ENCODE measurements around the gene PRKG2. TPM values are rescaled to one million over a fixed set of nuclear protein-coding genes. Genes with fewer than 3 reads are reported as not detected.
A peak's percentile ranks its signal among the peaks of the same experiment; 100 is the strongest.

The PRKG2 gene, protein sequence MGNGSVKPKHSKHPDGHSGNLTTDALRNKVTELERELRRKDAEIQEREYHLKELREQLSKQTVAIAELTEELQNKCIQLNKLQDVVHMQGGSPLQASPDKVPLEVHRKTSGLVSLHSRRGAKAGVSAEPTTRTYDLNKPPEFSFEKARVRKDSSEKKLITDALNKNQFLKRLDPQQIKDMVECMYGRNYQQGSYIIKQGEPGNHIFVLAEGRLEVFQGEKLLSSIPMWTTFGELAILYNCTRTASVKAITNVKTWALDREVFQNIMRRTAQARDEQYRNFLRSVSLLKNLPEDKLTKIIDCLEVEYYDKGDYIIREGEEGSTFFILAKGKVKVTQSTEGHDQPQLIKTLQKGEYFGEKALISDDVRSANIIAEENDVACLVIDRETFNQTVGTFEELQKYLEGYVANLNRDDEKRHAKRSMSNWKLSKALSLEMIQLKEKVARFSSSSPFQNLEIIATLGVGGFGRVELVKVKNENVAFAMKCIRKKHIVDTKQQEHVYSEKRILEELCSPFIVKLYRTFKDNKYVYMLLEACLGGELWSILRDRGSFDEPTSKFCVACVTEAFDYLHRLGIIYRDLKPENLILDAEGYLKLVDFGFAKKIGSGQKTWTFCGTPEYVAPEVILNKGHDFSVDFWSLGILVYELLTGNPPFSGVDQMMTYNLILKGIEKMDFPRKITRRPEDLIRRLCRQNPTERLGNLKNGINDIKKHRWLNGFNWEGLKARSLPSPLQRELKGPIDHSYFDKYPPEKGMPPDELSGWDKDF
- polyA plus RNA-seq (2012; ENCODE audit: insufficient read length, low read depth): 3.6 TPM

DNA sequence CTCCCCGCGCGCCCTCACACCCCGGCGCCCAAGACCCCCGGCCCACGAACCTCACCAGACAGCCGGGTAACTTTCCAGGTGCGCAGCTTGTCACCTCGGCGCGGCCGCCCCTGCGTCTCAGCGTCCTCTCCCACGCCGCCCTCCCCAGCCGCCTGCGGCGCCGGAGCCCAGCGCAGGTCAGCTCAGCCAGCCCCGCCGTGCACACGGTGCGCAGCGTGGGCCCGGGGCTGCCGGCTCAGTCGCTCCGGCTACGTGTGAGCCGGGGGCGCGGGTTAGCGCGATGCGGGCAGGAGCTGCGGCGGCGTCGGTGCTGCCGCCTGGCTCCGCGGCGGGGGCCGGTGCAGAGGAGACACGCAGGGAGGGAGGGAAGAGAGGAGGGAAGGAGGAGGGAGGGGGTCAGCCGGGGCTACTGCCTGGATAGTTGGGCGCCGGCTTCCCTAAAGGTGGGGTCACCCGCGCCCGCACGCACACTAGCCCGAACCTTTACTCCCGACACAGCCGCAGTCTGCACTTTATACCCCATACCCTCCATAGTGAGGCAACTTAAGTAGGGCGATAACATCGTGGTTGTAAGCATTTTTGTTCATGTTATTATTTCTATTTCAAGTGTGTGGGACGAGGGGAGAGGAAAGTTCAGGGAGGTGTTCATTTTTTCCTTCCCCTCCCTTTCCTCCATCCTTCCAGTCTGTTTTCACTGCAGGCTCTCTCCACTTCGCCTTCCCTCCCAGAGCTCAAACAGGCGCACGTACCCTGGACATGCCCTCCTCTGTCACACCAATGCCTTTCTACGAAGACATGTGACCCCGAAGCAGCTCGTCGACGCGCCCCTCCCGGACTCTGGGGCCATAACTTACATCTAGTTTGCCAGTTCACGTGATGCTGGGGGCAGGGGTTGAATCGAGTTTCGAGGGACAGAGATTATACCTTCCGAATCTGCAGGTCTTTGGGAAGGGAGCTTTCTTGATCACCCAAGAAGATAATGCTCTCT is at the start of gene PRKG2:
TSS of gene PRKG2 (minus strand) at position 342 of the 988 bp plus-strand sequence. CDS start 10,175 bp downstream, outside the sequence.
- TF ChIP-seq FOXP2 (optimal IDR thresholded peaks at IDR 0.05; ENCODE audit: borderline replicate concordance, extremely low read depth, extremely low read length, insufficient read depth) (peak; percentile 36), TAF1 (IDR thresholded peaks at IDR 0.05; ENCODE audit: borderline replicate concordance, insufficient read depth, low read length) (no peak), REST (IDR thresholded peaks at IDR 0.05; ENCODE audit: insufficient read depth in 1 of 2, low read depth in 2 of 2, low read length in 2 of 2) (no peak)

GRCh38 chr4:81260443-81261101 is 45.5 kb upstream of the PRKG2 start:
- no peak for TF ChIP-seq SIN3A (IDR thresholded peaks at IDR 0.05; ENCODE audit: borderline replicate concordance, insufficient read depth, low read length)
- TF ChIP-seq POLR2AphosphoS5 (IDR thresholded peaks at IDR 0.05; ENCODE audit: low read depth, low read length): no peak
- TF ChIP-seq TAF1 (IDR thresholded peaks at IDR 0.05; ENCODE audit: borderline replicate concordance, insufficient read depth, low read length): no peak
- TF ChIP-seq FOXP2 (optimal IDR thresholded peaks at IDR 0.05; ENCODE audit: borderline replicate concordance, extremely low read depth, extremely low read length, insufficient read depth): no peak
- no peak for TF ChIP-seq REST (IDR thresholded peaks at IDR 0.05; ENCODE audit: insufficient read depth in 1 of 2, low read depth in 2 of 2, low read length in 2 of 2)

DNA sequence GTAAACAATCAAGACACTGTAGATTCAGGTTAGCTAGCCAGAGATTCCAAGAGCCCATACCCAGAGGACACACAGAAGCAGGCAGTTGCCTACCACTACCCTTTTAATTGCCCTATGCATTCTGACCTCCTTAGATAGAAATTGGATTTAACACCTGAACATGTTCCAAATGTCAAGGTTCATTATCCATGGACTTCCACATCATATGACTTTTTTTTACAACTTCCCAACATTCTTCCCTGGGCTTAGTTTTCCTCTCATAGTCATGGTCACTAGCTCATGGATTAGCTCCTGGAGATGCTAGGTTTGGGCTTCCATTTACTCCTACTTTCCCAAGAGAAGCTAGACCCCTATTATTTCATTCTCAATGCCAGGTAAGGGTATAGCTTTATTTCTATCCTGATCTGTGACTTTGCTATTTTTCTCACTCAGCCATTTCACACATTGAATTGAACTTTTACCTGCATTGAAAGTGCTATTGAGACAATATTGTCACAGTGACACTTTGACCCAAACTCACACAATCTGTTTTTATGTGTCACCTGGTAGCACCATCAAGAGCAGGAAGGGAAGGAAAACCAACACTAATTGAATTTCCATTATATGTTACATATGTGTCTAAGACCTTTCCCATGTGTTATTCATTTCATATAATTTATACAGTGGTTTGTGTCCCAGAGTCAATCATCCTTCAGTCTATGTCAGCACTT is 44.0 kb upstream of the PRKG2 start:
- TF ChIP-seq SIN3A (IDR thresholded peaks at IDR 0.05; ENCODE audit: borderline replicate concordance, insufficient read depth, low read length) (no peak), POLR2AphosphoS5 (IDR thresholded peaks at IDR 0.05; ENCODE audit: low read depth, low read length) (no peak), REST (IDR thresholded peaks at IDR 0.05; ENCODE audit: insufficient read depth in 1 of 2, low read depth in 2 of 2, low read length in 2 of 2) (no peak), FOXP2 (optimal IDR thresholded peaks at IDR 0.05; ENCODE audit: borderline replicate concordance, extremely low read depth, extremely low read length, insufficient read depth) (no peak), TAF1 (IDR thresholded peaks at IDR 0.05; ENCODE audit: borderline replicate concordance, insufficient read depth, low read length) (no peak)

DNA sequence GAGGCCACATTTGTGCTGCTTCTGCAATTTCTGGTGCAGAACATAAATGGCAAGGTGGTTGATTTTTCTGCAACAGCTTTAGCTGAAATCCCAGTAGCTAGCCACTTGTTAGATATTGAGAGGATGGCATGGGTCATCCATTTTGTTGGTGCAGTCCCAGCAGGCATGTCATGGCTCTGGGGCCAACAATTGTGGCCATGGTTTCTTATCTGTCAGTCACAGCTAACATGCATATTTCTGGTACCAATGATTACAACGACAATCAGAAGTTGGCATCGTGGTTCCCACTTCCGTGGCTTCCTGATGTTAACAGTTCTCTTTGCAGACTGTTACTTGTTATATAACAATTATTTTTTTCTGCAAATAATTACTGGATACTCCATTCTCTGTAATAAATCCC is 42.8 kb upstream of the PRKG2 start:
- TF ChIP-seq TAF1 (IDR thresholded peaks at IDR 0.05; ENCODE audit: borderline replicate concordance, insufficient read depth, low read length): no peak
- TF ChIP-seq FOXP2 (optimal IDR thresholded peaks at IDR 0.05; ENCODE audit: borderline replicate concordance, extremely low read depth, extremely low read length, insufficient read depth): no peak
- no peak for TF ChIP-seq POLR2AphosphoS5 (IDR thresholded peaks at IDR 0.05; ENCODE audit: low read depth, low read length)
- no peak for TF ChIP-seq REST (IDR thresholded peaks at IDR 0.05; ENCODE audit: insufficient read depth in 1 of 2, low read depth in 2 of 2, low read length in 2 of 2)
- no peak for TF ChIP-seq SIN3A (IDR thresholded peaks at IDR 0.05; ENCODE audit: borderline replicate concordance, insufficient read depth, low read length)
